GM20000 (cell line): ENCODE results near the gene DCN.

ENCODE experiments used
- DNase-seq: peaks from one replicate; pipeline ENCODE4 v3.0.0; 2012; ENCODE audit warnings: low spot score
- TF ChIP-seq, protein P1 (sequence below): IDR thresholded peaks from 2 replicates; pipeline ENCODE4 v1.5.1; 2012; ENCODE audit warnings: mild to moderate bottlenecking, control low read depth; ENCODE audit errors: extremely low read depth, missing control alignments

The DCN gene

DNA sequence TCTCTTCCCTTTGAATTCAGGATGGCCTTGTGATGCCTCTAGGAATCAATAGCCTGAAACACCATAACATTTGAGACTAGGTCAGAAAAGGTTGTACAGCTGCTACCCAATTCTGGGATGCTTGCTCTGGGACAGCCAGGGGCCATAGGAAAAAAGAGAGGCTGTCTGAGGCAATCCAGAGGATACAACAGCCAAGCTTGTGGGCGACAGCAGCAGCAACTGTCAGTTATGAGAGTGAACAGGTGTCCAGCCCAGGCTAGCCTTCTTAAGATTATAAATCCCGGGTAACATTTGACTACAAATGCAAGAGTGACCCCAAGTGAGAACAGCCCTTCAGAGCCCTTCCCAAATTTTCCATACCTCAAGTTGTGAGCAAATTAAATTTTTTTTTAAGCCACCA lies 11.1 kb downstream of the DCN start:
- TF ChIP-seq, protein P1, sequence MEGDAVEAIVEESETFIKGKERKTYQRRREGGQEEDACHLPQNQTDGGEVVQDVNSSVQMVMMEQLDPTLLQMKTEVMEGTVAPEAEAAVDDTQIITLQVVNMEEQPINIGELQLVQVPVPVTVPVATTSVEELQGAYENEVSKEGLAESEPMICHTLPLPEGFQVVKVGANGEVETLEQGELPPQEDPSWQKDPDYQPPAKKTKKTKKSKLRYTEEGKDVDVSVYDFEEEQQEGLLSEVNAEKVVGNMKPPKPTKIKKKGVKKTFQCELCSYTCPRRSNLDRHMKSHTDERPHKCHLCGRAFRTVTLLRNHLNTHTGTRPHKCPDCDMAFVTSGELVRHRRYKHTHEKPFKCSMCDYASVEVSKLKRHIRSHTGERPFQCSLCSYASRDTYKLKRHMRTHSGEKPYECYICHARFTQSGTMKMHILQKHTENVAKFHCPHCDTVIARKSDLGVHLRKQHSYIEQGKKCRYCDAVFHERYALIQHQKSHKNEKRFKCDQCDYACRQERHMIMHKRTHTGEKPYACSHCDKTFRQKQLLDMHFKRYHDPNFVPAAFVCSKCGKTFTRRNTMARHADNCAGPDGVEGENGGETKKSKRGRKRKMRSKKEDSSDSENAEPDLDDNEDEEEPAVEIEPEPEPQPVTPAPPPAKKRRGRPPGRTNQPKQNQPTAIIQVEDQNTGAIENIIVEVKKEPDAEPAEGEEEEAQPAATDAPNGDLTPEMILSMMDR: no peak
- DNase-seq: no peak

DNA sequence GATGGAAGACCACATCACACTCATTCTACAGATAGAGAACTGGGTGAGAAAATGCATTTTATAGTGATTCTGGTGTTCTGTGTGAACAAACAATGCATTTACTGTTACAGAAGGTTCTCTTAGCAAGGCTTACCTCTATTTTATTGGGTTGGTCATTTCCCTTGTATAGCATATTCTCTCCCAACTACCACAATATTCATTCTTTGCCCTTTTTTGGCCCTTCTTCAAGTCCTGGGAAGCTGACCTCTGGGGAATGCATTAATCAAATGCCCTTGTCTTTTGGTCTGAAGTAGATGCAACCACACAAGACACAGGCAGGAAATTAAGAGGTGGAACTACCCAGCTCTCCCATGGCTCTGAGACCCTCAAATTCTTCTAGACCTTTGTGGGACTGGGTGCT lies 19.5 kb downstream of the DCN start:
- no peak for DNase-seq

DNA sequence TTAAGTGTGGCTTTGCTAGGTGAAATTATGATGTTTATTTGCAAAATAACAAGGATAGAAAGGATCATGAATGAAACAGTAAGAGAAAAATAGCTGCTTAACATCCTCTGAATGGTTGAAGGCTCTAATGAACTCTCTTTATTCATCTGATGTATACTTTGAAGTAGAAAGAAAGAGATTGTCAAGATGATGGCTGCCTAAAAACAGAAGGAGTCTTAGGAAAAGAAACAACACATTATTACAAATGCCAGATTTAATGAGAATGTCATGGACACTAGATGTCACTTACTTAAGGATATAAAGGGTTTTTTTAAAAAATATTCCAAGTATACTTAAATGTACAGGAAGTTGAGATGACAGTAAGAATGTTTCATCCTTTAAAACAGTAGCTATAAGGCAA lies 21.6 kb downstream of the DCN start:
- TF ChIP-seq, protein P1: no peak
- DNase-seq: no peak

More for the DNA sequence above, 19.5 kb downstream of the DCN start:
- TF ChIP-seq, protein P1: no peak

DNA sequence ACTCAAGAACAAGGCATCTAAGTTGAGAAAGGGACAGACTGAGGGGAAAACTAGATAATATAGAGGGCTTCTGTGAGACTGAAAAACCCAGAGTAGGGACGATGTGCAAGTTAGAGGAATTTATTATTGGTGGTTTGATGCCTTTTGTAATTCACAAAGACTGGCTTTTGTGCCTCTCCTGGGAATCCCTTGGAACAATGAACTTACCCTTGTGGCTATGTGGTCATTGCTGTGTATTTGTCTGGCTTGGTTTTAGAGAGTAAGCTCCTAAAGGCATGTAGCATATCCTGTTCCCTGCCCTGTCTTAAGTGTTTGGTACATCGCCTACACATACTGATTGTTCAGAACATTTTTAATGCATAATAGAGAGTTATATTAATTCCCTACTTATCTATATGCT lies 26.6 kb downstream of the DCN start:
- TF ChIP-seq, protein P1: no peak
- DNase-seq: no peak

DNA sequence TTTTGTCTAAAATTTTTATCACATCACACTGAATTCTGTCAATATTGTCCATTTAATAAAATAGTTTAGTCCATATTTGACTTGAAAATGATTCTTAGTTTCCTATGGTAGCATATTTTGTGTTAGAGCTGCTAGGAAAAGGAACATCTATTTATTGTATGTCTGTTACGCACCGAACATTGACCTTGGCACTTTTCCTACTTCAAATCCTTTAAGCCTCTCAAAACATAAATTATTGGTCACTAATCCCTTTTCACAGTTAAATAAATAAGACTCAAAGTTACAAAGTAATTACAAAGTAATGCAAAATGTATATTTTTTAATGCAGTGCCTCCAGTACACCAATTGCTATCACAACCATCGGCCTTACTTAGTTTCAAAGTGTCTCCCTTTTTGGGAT lies 28.5 kb downstream of the DCN start:
- no peak for DNase-seq
- TF ChIP-seq, protein P1: no peak

DNA sequence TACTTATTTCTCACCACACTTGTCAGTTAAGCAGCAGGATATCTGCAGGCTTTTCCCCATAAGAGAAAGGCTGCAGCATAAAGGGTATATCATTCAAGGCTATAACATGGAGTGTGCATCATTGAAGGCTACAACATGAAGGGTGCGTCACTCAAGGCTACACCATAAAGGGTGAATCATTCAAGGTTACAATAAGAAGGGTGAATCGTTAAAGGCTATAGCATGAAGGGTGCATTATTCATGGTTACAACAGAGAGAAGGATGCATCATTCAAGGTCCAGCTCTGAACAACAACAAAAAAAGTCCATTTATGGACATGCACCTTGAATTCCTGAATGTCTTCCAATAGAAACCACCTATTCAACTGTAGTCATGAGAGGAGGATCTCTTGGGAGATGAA lies 38.6 kb downstream of the DCN start:
- DNase-seq: no peak
- TF ChIP-seq, protein P1: no peak

DNA sequence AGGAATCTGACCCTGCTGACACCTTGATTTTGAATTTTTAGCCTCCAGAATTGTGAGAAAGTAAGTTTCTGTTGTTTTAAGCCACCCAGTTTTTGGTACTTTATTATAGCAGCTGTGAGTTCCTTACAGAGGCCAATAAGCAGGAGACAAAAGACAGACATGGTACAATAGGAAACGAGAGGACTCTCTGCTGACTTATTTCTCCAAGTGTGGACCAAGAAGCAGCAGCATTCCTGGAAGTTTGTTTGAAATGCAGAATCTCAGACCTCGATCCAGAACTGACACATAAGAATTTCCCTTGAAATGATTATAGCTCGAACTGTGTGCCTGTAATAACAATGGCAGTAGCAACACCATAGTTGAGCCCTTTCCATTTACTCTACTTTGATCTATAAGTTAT lies 39.4 kb downstream of the DCN start:
- DNase-seq: no peak

More for the DNA sequence above, 39.4 kb downstream of the DCN start:
- TF ChIP-seq, protein P1: no peak
